K562 (cell line): ENCODE measurements around the gene KCTD21. TPM values are rescaled to one million over a fixed set of nuclear protein-coding genes. Genes with fewer than 3 reads are reported as not detected.

ENCODE experiments used
- ADNP ChIP-seq: fragments of 200-800 bp; sonication (Bioruptor generic); IDR thresholded peaks from 2 replicates; pipeline ENCODE4 v1.6.1; 2016; ENCODE audit warnings: missing genetic modification characterization, missing compliant biosample characterization
- ASH1L ChIP-seq: fragments of 450-650 bp; IDR thresholded peaks from 2 replicates; pipeline ENCODE4 v1.6.1; 2018; ENCODE audit warnings: borderline replicate concordance, mild to moderate bottlenecking, low read depth; ENCODE audit not compliant: partially characterized antibody
- DEAF1 ChIP-seq: fragments of 450-650 bp; formaldehyde crosslinking; IDR thresholded peaks from 2 replicates; pipeline ENCODE4 v1.4.0; 2020; ENCODE audit warnings: mild to moderate bottlenecking, moderate library complexity
- FOS ChIP-seq: IDR thresholded peaks from 3 replicates; pipeline ENCODE4 v1.6.1; 2011; ENCODE audit not compliant: insufficient read length; ENCODE audit errors: extremely low read depth
- GTF2F1 ChIP-seq: IDR thresholded peaks from 2 replicates; pipeline ENCODE4 v1.6.1; 2011; ENCODE audit warnings: low read depth, low read length, improper control_type of control experiment
- HIVEP1 ChIP-seq: fragments of 250-450 bp; sonication (Bioruptor Pico); IDR thresholded peaks from 2 replicates; pipeline ENCODE4 v1.4.0; 2020; ENCODE audit warnings: mild to moderate bottlenecking
- ILF3 ChIP-seq: fragments of 450-650 bp; IDR thresholded peaks from 2 replicates; pipeline ENCODE4 v1.6.1; 2018; ENCODE audit warnings: antibody characterized with exemption, mild to moderate bottlenecking, moderate library complexity, borderline replicate concordance
- KDM2B ChIP-seq: fragments of 250-450 bp; sonication (Bioruptor Pico); IDR thresholded peaks from 2 replicates; pipeline ENCODE4 v1.8.0; 2021; ENCODE audit warnings: mild to moderate bottlenecking, moderate library complexity
- KLF16 ChIP-seq: IDR thresholded peaks from 2 replicates; pipeline ENCODE4 v1.6.1; 2016; ENCODE audit warnings: antibody characterized with exemption
- MCM3 ChIP-seq: fragments of 450-650 bp; IDR thresholded peaks from 2 replicates; pipeline ENCODE4 v1.6.1; 2016
- MCM7 ChIP-seq, 2 experiments: fragments of 450-650 bp; IDR thresholded peaks; 2 replicates each; pipeline ENCODE4 v1.6.1; 2016 to 2018
- RB1 ChIP-seq: fragments of 450-650 bp; IDR thresholded peaks from 2 replicates; pipeline ENCODE4 v1.6.1; 2017; ENCODE audit warnings: low read depth, mild to moderate bottlenecking
- SP2 ChIP-seq: IDR thresholded peaks from 2 replicates; pipeline ENCODE4 v1.6.1; 2011; ENCODE audit warnings: mild to moderate bottlenecking, low read depth, low read length, moderate library complexity; ENCODE audit not compliant: poor library complexity, severe bottlenecking; ENCODE audit errors: extremely low read depth
- SRSF7 ChIP-seq: fragments of 200-400 bp; formaldehyde crosslinking; optimal IDR thresholded peaks from 2 replicates; pipeline ENCODE3; 2017; ENCODE audit warnings: mild to moderate bottlenecking, low read depth, low read length
- TSC22D4 ChIP-seq: fragments of 450-650 bp; IDR thresholded peaks from 2 replicates; pipeline ENCODE4 v1.6.1; 2016; ENCODE audit warnings: missing genetic modification characterization, missing biosample characterization, control low read depth
- ZKSCAN1 ChIP-seq: fragments of 150-350 bp; IDR thresholded peaks from 2 replicates; pipeline ENCODE4 v1.6.1; 2016; ENCODE audit warnings: low read depth, low read length
- ZNF134 ChIP-seq: fragments of 250-450 bp; sonication (Bioruptor Pico); conservative IDR thresholded peaks from 2 replicates; pipeline ENCODE4 v1.4.0; 2020
- ZNF280A ChIP-seq: fragments of 450-650 bp; IDR thresholded peaks from 2 replicates; pipeline ENCODE4 v1.6.1; 2018; ENCODE audit warnings: mild to moderate bottlenecking, low read depth; ENCODE audit not compliant: partially characterized antibody
- ZNF395 ChIP-seq: fragments of 200-800 bp; sonication (Bioruptor generic); IDR thresholded peaks from 2 replicates; pipeline ENCODE4 v1.6.1; 2017; ENCODE audit warnings: missing genetic modification characterization, missing compliant biosample characterization
- ZNF584 ChIP-seq: fragments of 200-800 bp; sonication (Bioruptor generic); IDR thresholded peaks from 2 replicates; pipeline ENCODE4 v1.6.1; 2016; ENCODE audit warnings: low read depth, mild to moderate bottlenecking, missing genetic modification characterization, missing compliant biosample characterization
- polyA plus RNA-seq, 8 experiments: library from polyadenylated mRNA; depleted of rRNA in 4 of 8; stranded (reverse) in 5 of 8; unstranded in 3 of 8; fragments of >200 nt; fragmentation: Nextera tagmentation in 2 of 8; fragmentation: Illumina TruSeq in 1 of 8; extraction: Ambion mirVana in 2 of 8; extraction: Trizol in 1 of 8; gene quantifications; 2 replicates each; pipeline versions ENCODE4 v1.2.1 to v1.2.3, GENCODE V29; 2011 to 2014; ENCODE audit warnings: inconsistent platforms in 1 of 8, missing spikeins in 1 of 8
- total RNA-seq, 7 experiments: library from RNA; depleted of rRNA in 6 of 7; stranded (reverse); fragments of >200 nt in 6 of 7; fragmentation: Illumina TruSeq in 2 of 7; extraction: Trizol in 2 of 7; gene quantifications; 2 replicates each; pipeline versions ENCODE4 v1.2.1 to v1.2.3, GENCODE V29; 2011 to 2021; ENCODE audit warnings: low replicate concordance in 1 of 7

Gene KCTD21
- total and polyA plus RNA-seq, 9 of the 15 experiments (the other 6 are each of a cell fraction or from before 2014, with no cell fraction given): 0.34 to 5.4 (median 1.9) TPM

- TF ChIP-seq ZNF584 (CRISPR knock-in tag) (no peak), RB1 (peak; percentile 73), MCM3 (no peak), ILF3 (no peak), ASH1L (peak; percentile 51), KDM2B (no peak), ZKSCAN1 (no peak), ZNF134 (CRISPR knock-in tag) (no peak), ZNF280A (no peak), ZNF395 (CRISPR knock-in tag) (peak; percentile 87; the same call in 1 of the 2 replicates), DEAF1 (CRISPR knock-in tag) (no peak), ADNP (tag) (no peak), HIVEP1 (CRISPR knock-in tag) (no peak), KLF16 (no peak), GTF2F1 (no peak; the same call in 1 of the 2 replicates), SRSF7 (no peak), MCM7 (IDR thresholded peaks at IDR 0.05) (no peak), FOS (no peak), TSC22D4 (tag) (no peak), SP2 (no peak)
These were observed 48.7 kb downstream of the KCTD21 start, which contains the start of gene ALG8 (continued) for GRCh38 chr11:78139422-78140391.
